Midbrain (tissue), 1 donor: ENCODE measurements around the gene DNAJC15.

Source experiments
- DNase-seq: peaks from one replicate; lab custom pipeline; 2025; lab: John Stamatoyannopoulos, UW

Gene DNAJC15

DNA sequence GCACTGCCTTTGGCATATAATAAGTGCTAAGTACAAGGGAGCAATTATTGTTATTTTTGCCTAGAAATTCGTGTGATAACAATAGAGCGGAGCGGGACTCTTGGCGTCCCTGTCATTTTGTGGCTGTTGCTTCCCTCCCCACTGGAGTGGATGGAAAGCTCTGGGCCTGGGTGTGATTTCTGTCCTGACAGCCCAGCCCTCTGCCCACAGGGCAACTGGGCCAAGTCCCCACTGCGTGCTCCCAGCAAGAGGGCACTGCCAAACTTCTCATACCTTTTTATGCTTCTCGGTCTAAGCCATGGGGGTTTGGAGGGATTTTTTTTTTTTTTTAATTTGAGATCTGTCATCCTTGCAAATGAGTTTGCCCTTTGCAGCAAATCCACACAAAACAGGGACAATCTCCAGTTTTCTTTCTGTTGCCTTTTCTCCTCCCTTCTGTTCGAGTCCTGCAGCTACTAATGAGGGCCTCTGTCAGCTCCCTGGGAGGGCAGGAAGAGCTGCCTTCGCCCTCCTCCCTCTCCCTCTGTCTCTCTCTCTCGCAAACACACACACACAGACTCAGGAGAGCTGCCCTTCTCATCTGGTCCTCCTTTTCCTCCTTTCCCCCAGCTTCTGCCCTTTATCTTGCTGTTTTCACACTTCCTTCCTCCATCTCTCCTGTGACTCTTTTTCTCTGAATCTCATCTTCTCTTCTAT is 103.9 kb downstream of the DNAJC15 start:
- no peak for DNase-seq

- no peak for DNase-seq
Measured at GRCh38 chr13:43127827-43128226, 104.4 kb downstream of the DNAJC15 start.

- no peak for DNase-seq
Measured at GRCh38 chr13:43128504-43128961, 105.1 kb downstream of the DNAJC15 start.

GRCh38 chr13:43129066-43129465 is 105.7 kb downstream of the DNAJC15 start:
- DNase-seq: no peak

DNA sequence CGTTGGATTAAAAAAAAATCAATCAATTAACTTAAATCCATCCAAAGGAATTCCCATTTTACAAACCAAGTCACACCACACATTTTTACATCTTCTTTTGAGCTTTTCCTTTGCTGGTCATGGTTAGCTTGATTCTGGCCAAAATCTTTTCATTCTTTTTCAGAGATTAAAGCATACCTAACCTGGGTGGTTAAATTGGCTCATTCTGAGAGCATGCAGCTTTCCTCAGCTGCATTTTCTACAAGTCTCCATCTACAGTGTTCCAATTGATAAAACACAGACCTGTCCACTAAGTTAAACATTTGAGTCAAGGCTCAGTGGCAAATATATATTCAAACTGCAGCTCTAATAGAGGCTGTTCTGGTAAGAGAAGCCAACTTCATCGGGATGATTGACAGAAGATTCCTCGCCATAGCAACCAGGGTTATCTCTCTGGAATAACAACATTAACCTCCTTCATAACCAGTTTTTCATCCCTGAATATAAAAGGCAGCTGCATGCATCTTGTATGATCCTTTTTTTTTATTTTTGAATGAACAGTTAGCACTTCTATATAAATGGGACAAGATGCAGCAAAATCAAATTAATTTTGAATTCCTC is 106.2 kb downstream of the DNAJC15 start:
- no peak for DNase-seq

DNA sequence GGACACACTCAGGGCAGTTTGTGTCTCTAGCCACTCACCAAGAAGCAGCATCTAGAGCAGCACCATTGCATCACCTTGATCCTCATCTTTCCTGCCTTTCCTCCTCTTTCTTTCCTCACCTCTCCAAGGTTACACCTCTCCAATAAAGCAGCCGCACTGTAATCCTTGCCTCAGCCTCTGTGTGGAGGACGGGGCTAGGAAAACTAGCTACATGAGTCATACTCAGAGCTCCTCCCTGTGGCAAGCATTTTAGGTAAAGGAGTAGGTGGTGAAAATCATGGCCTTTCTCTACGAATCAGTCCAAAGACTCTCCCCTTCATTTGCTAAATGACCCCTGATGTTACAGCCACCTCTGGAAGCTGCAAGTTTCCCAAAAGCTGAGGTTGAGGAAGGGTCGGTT is 108.9 kb downstream of the DNAJC15 start:
- no peak for DNase-seq

DNA sequence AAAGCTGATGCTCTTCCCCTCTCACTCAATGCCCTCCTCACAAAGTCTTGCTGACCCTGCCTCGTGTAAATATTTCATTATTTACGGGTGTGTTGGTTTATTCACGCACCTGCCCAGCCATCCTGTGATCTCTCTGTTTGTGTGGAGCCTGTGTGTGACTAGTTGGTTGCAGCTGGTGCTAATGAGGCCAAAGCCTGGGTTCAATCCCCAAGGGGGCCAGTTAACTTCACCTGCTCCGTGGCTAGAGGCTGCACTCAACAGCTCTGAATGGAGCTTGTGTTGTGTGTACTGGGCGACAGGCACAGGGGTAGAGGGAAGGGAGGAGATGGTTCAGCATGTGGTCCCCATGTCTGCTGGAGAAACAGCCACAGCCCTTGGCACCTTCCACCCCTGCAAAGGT is 109.5 kb downstream of the DNAJC15 start:
- DNase-seq: no peak

DNA sequence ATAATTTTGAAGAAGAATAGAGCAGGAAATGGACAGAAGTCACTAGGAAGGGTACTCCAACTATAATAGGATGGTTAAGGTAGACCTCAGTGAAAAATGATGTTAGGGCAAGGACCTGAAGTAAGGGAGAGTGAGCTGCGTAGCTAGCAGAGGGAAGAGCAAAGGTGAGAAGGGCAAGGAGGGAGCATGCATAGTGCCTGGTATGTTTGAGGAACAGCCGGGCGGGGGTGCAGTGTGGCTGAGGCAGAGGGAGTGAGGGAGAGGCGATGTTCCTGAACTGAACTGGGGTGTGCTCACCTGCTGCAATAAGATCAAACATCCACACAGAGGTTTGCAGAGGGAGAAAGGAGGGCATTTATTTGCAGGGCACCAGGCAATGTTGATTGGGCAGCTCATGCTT is 110.4 kb downstream of the DNAJC15 start:
- no peak for DNase-seq

DNA sequence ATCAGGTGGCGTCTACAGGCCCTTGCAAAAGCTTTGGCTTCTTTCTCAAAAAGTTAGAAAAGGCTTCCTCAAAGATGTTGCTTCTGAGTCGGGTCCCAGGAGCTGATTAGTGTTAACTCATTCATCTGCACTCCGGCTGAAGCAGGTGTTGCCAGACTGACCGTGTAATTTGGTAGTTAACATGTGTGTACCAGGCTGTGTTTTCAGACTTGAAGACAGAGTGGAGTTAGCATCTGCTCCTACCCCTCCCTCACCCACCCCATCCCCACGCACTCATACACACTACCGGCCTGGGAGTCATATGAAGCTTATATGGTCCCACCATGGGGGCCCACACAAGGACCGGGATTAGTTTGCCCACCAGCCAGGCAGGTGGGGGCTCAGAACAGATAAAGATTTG is 111.5 kb downstream of the DNAJC15 start:
- DNase-seq: no peak

DNA sequence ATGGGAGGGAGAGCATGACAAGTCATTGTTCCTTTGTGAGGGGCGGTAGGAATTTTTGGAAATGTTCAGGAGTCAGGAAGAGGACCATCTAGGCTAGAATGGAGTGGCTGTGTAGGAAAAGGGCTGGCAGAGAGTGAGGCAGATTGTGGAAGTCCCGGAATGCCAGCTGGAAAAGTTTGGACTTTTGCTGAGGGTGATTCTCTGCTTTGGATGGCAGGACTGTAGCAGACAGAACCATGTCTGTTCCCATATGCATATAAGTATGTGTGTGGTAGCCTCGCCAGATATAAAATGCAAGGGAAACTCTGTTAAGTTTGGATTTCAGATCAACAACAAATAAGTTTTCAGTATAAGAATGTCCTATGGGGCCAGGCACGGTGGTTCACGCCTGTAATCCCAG is 112.1 kb downstream of the DNAJC15 start:
- DNase-seq: no peak

DNA sequence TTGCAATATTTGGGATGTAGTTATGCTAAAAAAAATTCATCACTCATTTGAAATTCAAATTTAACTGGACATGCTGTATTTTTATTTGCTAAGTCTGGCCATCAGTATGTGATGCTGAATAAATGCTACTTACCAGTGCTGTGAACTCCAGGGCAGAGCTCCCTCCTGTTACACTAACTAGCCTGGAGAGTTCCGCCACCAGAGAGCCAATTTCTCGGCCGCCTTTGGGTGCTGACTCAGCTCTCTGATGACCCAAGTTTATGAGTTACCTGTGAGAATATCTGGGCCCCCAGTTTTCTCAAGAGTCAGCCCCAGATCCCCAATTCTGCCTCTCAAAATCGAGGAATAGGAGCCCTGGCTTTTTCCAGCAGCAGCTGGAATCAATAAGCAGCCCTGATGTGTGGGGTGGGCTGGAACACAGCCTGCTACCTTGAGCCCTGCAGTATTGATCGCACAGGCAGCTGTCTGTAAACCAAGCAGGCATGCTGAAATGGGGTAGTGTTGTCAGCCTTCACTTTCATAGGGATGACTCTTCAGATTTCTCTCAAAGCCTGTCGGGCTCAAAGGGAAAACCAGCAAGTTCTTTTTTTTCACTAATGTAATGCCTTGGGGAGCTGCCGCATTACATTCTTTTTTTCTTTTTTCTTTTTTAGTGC is 113.7 kb downstream of the DNAJC15 start:
- DNase-seq: no peak

DNA sequence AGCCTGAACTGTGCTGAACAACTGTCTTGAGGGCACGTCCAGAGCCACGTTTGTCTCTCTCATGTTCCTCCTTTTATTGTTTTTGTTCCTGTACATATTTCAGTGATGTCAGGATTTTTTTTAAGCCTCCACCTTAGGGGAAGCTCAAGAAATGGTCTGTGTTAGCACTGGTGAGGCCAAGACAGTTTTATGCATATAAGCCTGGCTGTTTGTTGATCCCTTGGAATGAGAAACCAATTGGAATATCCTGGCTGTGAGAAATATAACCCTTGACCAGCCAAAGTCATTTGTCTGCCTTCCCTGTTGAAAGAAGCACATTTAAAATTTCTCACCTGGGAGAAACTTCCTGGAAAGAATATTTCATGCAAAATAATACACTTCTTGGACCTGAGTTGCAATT is 115.8 kb downstream of the DNAJC15 start:
- no peak for DNase-seq

DNA sequence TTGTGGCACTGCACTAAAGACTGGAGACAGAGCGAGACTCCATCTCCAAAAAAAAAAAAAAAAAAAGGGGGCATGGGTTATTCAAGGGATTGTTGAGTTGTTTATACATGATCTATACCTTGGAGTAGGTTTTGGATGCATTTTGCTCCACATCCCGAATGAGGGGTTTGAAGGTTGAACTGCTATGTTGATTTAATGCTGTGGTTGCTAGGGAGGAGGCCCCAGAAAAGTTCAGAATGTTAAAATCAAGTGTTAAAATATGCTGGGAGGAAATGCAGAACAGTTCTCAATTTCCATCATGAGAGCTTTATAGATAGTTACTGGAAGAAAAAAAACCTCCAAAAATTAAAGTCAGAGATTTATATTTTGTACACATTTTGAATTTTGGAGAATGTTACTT is 116.5 kb downstream of the DNAJC15 start:
- no peak for DNase-seq

DNA sequence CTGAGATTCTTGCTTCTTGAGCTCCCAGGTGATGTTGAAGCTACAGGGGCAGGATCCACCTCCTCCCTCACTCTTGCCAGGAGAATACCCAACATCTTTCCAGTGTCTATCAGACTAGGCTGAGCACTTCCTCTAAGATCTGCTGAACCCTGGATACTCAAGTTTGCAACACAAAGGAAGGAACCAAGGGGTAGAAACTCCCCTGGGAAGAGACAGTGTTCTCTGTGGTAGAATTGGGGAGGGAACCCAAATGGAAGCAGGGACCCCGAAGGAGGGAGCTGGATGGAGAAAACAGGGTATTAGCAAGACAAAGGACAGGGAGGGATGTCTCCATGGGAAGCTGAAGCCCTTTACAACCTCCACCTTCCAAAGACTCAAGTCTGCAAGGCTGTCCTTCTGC is 117.6 kb downstream of the DNAJC15 start:
- DNase-seq: no peak

DNA sequence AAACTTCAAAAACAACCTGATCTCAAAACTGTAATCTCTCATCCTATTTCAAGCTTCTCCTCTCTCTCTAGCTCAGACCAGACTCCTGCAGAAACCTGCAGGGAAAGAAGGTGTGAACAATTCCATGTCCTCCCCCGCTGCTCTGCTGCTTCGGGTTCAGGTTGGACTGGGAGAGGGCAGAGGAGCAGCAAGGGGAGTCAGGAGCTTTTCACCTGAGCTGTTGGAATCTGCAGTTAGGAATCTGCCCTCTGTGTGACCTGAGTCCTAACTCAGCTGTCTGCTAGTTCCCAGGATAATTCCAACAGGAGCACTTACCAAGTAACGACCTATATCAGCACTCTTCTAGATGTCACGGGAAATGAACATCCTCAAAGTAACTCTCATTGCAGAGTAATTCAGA is 118.3 kb downstream of the DNAJC15 start:
- DNase-seq: no peak

GRCh38 chr13:43143591-43143990 is 120.2 kb downstream of the DNAJC15 start:
- no peak for DNase-seq

DNA sequence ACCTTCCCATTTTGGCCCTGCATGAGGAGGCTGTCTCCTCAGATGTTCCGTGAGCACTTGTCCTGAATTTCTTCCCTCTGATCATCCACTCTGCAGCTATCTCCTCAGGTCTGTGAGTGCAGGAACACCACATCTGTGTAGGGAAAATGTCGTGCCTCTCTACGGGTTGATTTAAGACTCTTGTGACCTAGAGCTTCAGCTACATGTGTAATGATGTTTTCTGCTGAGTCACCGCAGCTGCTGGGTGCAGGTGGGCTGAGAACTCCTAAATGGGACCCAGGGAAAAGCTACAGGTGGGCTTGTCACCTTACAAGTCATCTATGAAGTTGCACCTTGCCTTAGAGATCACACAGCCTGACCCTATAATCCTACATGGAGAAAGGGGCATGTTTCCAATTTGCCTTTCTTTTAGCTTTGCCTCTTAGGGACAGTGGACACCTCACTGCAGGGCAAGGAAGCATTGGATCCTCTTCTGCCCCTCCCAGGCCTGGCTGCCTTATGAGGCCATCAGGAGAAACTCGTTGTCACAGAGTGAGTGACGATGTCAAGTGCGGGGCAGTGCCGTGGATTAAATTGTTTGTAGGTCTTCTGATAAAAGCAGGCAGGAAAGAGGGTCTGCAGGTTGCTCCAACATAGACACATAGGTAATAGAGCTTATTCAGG is 122.3 kb downstream of the DNAJC15 start:
- no peak for DNase-seq

DNA sequence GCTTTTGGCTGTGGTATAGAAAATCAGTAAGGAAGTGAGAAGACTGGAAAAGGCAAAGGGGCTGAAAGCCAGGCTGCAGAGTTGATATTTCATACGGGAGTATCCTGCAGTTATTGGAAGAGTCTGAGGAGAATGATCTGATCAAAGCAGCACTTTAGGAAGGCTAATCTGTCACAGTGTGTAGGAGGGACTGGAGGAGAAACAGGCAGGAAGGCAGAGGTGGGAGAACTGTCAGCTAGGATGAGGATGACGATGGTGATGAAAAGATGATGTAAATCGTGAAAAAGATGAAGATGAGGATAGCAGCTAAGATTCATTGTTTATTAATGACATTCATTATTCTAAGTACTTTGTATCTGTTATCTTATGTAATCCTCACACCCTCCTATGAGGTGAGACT is 123.0 kb downstream of the DNAJC15 start:
- no peak for DNase-seq

DNA sequence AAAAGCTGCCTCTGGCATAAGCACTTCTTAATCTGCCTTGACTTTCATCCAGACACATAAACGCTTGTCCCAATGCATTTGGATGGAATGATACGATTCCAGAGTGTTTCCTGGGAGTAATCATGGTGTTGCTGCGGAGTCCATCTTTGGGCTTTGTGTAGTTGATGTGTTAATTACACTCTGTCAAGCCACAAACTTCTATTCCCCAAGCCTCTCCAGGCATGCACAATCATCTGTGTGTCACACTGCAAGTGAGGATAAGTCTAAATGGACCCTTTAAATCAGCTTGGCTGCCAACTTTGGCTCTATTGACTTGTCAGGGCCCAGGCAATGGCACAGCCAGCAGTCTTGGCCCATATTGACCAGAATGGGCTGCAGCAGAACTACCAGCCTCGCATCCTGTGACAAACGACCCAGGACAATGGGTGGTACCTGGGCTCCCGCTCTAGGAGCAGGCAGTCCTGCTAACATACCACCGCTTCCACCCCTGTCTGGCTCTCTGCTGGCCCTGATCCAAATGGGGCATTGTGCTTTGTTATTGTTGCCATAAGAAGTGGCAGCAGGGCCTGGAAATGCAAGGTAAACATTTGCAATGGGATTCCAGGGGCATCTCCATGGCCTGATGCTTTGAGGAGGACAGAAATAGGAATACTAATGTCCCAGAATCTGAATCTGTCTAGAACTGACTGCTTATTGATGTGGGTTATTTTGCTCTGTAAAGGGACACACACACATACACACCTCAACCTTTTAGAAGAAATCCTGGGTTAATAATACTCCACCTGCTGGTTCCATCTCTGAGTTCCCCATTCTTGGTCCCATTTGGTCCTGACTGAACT is 127.2 kb downstream of the DNAJC15 start:
- no peak for DNase-seq

DNA sequence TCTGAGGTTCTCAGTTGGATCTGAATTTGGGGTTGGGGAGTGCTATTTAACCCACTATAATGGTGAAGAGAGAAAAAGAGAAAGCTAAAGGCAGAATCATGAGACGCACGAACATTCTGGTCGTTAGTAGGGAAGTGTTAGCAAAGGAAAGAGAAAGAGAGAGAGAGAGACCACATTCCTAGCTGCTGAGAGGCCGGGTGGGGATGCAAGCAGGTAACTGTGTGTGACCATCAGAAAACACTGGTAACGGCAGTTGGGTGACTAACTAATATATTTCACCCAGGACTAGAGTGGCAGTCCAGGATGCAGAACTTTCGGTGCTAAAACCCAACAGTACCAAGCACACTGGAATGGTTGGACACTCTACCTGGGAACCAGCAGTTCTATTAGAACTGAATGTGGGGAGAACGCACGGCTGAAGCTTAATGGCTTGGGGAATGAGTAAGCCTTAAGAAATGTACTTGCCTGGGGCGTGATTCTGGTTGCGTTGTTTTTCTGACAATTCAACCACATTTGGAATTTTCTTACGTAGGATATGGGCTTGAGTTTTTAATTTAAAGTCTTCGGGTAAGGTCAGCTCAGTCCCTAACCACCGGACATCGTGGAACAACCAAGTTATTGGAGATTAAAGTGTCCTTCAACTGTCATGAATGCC is 130.2 kb downstream of the DNAJC15 start:
- no peak for DNase-seq

DNA sequence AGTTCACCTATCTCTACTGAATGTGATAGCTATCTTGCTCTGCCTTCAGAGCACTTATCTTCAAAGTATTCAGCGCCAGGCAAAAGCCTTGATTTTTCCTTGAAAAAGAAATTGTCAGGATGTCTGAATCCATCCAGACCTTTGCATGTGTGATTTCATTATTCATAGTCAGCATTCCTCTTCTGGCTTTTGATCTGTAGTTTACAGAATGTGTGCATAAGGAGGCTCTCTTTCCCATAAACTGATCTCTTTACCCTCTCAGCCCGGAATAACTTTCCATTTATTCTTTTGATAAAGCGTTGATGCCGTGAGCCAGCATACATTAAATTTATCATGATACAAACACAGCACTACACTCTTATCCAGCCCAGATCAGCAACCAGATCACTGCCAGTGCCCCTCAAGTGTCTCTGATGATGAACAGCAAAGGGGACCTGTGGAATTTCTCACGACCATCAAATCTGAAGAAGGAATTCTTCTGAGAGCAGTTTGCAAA is 130.8 kb downstream of the DNAJC15 start:
- DNase-seq: no peak
